ENCODE results near the gene CALY. TPM values are rescaled to one million over a fixed set of nuclear protein-coding genes. Genes with fewer than 3 reads are reported as not detected.

CALY gene
- total RNA-seq, 1 experiment from 2014 or later = 0.47 TPM

- no peak overlapping the region for H3K9ac ChIP-seq (ENCODE audit: low read length)
- BruUV-seq (replicated peaks) = no TSS peak
- CTCF ChIA-PET = no interaction called here
- no peak overlapping the region for H2AFZ ChIP-seq (ENCODE audit: low read depth, low read length, poor library complexity, severe bottlenecking)
- H3K4me3 ChIP-seq (replicated peaks in 1 of 2; ENCODE audit: low read depth in 1 of 2, low read length in 2 of 2) = no peak overlapping the region
- POLR2A ChIA-PET = no interaction called here
- H3K79me2 ChIP-seq (ENCODE audit: insufficient read depth, low read length) = no peaks in the 10 kb centered on the region
- H4K20me1 ChIP-seq (ENCODE audit: insufficient read depth) = no peaks in the 10 kb centered on the region
- no peak for ATAC-seq
- no peaks in the 10 kb centered on the region for H3K9me3 ChIP-seq (ENCODE audit: control insufficient read depth in 1 of 2, insufficient read depth in 1 of 2, low read depth in 1 of 2, low read length in 2 of 2)
- no peaks in the 10 kb centered on the region for H3K27me3 ChIP-seq (ENCODE audit: insufficient read depth, low read length)
- TF ChIP-seq JUND (IDR thresholded peaks at IDR 0.05) = no peak
- TF ChIP-seq POLR2AphosphoS5 (IDR thresholded peaks at IDR 0.05; ENCODE audit: low read depth, low read length) = no peak
- no peak overlapping the region for H3K27ac ChIP-seq (ENCODE audit: low read depth, low read length)
- peaks cover 0 to 8% of the 10 kb centered on the region in 2 experiments; a peak in 1 of 4 replicates for H3K4me1 ChIP-seq (ENCODE audit: control insufficient read depth in 1 of 2, insufficient read depth in 2 of 2, low read length in 2 of 2)
- no peaks in the 10 kb centered on the region for H3K36me3 ChIP-seq (ENCODE audit: control insufficient read depth in 1 of 2, insufficient read depth in 2 of 2, low read length in 2 of 2)
- RAD21 ChIA-PET (ENCODE audit: low non-redundant PET in 1 of 2, low total read pairs in 2 of 2, uncharacterized antibody in 2 of 2, unreplicated experiment in 2 of 2) = no interaction called here
- H3K9me2 ChIP-seq (ENCODE audit: insufficient read depth) = no peaks in the 10 kb centered on the region
- no peak for DNase-seq (ENCODE audit: low read depth, low spot score)
- H3K4me2 ChIP-seq (ENCODE audit: low read length) = no peak overlapping the region
- intact Hi-C loops (cut with micrococcal nuclease) = no loop called here
Observed at GRCh38 chr10:133339708-133340380, 3.1 kb upstream of the CALY start.

- ATAC-seq = no peak
- CTCF ChIA-PET = no interaction called here
- BruUV-seq (replicated peaks) = no TSS peak
Observed at GRCh38 chr10:133338080-133339071, 1.7 kb upstream of the CALY start.

More at GRCh38 chr10:133338080-133339071, 1.7 kb upstream of the CALY start:
- Histone ChIP-seq H3K4me3 (replicated peaks in 1 of 2; ENCODE audit: low read depth in 1 of 2, low read length in 2 of 2) (no peak overlapping the region), H3K9me2 (ENCODE audit: insufficient read depth) (no peaks in the 10 kb centered on the region), H2AFZ (ENCODE audit: low read depth, low read length, poor library complexity, severe bottlenecking) (no peak overlapping the region), H4K20me1 (ENCODE audit: insufficient read depth) (no peaks in the 10 kb centered on the region), H3K9me3 (ENCODE audit: control insufficient read depth in 1 of 2, insufficient read depth in 1 of 2, low read depth in 1 of 2, low read length in 2 of 2) (no peaks in the 10 kb centered on the region), H3K36me3 (ENCODE audit: control insufficient read depth in 1 of 2, insufficient read depth in 2 of 2, low read length in 2 of 2) (no peaks in the 10 kb centered on the region), H3K4me1 (ENCODE audit: control insufficient read depth in 1 of 2, insufficient read depth in 2 of 2, low read length in 2 of 2) (peaks cover 0 to 5% of the 10 kb centered on the region in 2 experiments; a peak in 1 of 4 replicates), H3K27ac (ENCODE audit: low read depth, low read length) (no peak overlapping the region), H3K79me2 (ENCODE audit: insufficient read depth, low read length) (no peaks in the 10 kb centered on the region), H3K9ac (ENCODE audit: low read length) (no peak overlapping the region), H3K27me3 (ENCODE audit: insufficient read depth, low read length) (no peaks in the 10 kb centered on the region), H3K4me2 (ENCODE audit: low read length) (no peak overlapping the region)
- DNase-seq (ENCODE audit: low read depth, low spot score) = no peak
- intact Hi-C loops (cut with micrococcal nuclease) = no loop called here
- TF ChIP-seq POLR2AphosphoS5 (IDR thresholded peaks at IDR 0.05; ENCODE audit: low read depth, low read length) = no peak
- ChIA-PET POLR2A (no interaction called here), RAD21 (ENCODE audit: low non-redundant PET in 1 of 2, low total read pairs in 2 of 2, uncharacterized antibody in 2 of 2, unreplicated experiment in 2 of 2) (no interaction called here)

All from HCT116 (cell line).